Activated naive CD8-positive, alpha-beta T cell treated with anti-CD3 and anti-CD28 coated beads, Interleukin-2, amount 50 U/mL, for 16 hours (primary cell): ENCODE results near the gene UBE2M.

Experiments
- DNase-seq: peaks from one replicate; pipeline ENCODE4 v3.0.0-alpha.2; 2020; ENCODE audit warnings: low read depth, low spot score

The UBE2M gene

GRCh38 chr19:58570770-58571574, 12.6 kb upstream of the UBE2M start:
- no peak for DNase-seq

GRCh38 chr19:58569943-58570670, 11.7 kb upstream of the UBE2M start:
- no peak for DNase-seq

- DNase-seq, result no peak
Observed at GRCh38 chr19:58569191-58569942, 11.0 kb upstream of the UBE2M start.

- DNase-seq, result no peak
Observed at GRCh38 chr19:58568453-58569130, 10.2 kb upstream of the UBE2M start.

- DNase-seq, result no peak
Observed at GRCh38 chr19:58566989-58567388, 8.6 kb upstream of the UBE2M start.

GRCh38 chr19:58563823-58564222, 5.4 kb upstream of the UBE2M start:
- DNase-seq, result no peak

GRCh38 chr19:58563034-58563573, 4.7 kb upstream of the UBE2M start:
- no peak for DNase-seq

- no peak for DNase-seq
Observed at GRCh38 chr19:58562122-58563033, 4.0 kb upstream of the UBE2M start.

- DNase-seq, result no peak
Observed at GRCh38 chr19:58561373-58562121, 3.1 kb upstream of the UBE2M start.

GRCh38 chr19:58560921-58561320, 2.5 kb upstream of the UBE2M start:
- DNase-seq, result no peak

- no peak for DNase-seq
Observed at GRCh38 chr19:58560007-58560887, 1.8 kb upstream of the UBE2M start.

GRCh38 chr19:58559275-58560006, 1.0 kb upstream of the UBE2M start:
- no peak for DNase-seq

- peak; percentile 97 for DNase-seq
Observed at GRCh38 chr19:58558623-58559274, 338 bp upstream of the UBE2M start.

- DNase-seq, result no peak
Observed at GRCh38 chr19:58557221-58558065, 968 bp downstream of the UBE2M start.

- DNase-seq, result no peak
Observed at GRCh38 chr19:58556622-58557220, 1.7 kb downstream of the UBE2M start.
